Measurements from ENCODE around the gene TRERF1. TPM values are rescaled to one million over a fixed set of nuclear protein-coding genes. Genes with fewer than 3 reads are reported as not detected.

Gene TRERF1
- total and polyA plus RNA-seq, 2 of the 8 experiments (the other 6 are each of a cell fraction or from before 2014, with no cell fraction given) = 10.8 to 21.5 TPM

- TF ChIP-seq CBX8 (IDR thresholded peaks at IDR 0.05; ENCODE audit: borderline replicate concordance, low read depth, low read length) (no peak), RAD21 (IDR thresholded peaks at IDR 0.05 in 1 of 2, conservative IDR thresholded peaks at IDR 0.05 in 1 of 2; ENCODE audit: low read depth in 2 of 2, low read length in 2 of 2) (no peak), ATF2 (IDR thresholded peaks at IDR 0.05; ENCODE audit: low read length) (no peak), HDAC6 (IDR thresholded peaks at IDR 0.05; ENCODE audit: low read depth, low read length) (no peak), RFX5 (IDR thresholded peaks at IDR 0.05; ENCODE audit: borderline replicate concordance, low read depth, low read length) (no peak), POLR2A (IDR thresholded peaks at IDR 0.05; ENCODE audit: control extremely low read depth in 1 of 2, low read depth in 2 of 2, low read length in 2 of 2) (no peak), NANOG (IDR thresholded peaks at IDR 0.05; ENCODE audit: insufficient read depth, low read depth, low read length, poor library complexity, severe bottlenecking) (no peak), KDM4A (IDR thresholded peaks at IDR 0.05; ENCODE audit: low read depth, low read length, severe bottlenecking) (no peak), FOSL1 (IDR thresholded peaks at IDR 0.05; ENCODE audit: insufficient read depth, low read depth, low read length) (no peak), TCF12 (IDR thresholded peaks at IDR 0.05; ENCODE audit: low read depth, low read length) (no peak), CEBPB (IDR thresholded peaks at IDR 0.05; ENCODE audit: low read depth, low read length) (no peak)
These were observed 125.5 kb downstream of the TRERF1 start (continued) for GRCh38 chr6:42326248-42326647.

Measured in H1 (cell line).